ENCODE results near the gene PAIP2. TPM values are rescaled to one million over a fixed set of nuclear protein-coding genes. Genes with fewer than 3 reads are reported as not detected.

PAIP2 gene
- polyA plus RNA-seq, 1 of the 3 experiments (the other 2 are of a cell fraction) = 73.2 TPM

GRCh38 chr5:139294374-139295165 lies 47.1 kb upstream of the PAIP2 start:
- H3K9me3 ChIP-seq = no peaks in the 10 kb centered on the region
- no peak overlapping the region for H2AFZ ChIP-seq (ENCODE audit: low read depth)
- peak overlapping the region; percentile 73 for H3K4me2 ChIP-seq
- DNase-seq = peak; percentile 73
- no peaks in the 10 kb centered on the region for H3K9me2 ChIP-seq
- peaks cover 51% of the 10 kb centered on the region for H4K20me1 ChIP-seq (ENCODE audit: insufficient read depth)
- peaks cover 19% of the 10 kb centered on the region for H3F3A ChIP-seq (replicated peaks; ENCODE audit: insufficient read depth)
- H3K27me3 ChIP-seq (ENCODE audit: insufficient read depth) = no peaks in the 10 kb centered on the region
- peaks cover 60% of the 10 kb centered on the region for H3K79me2 ChIP-seq (ENCODE audit: insufficient read depth)
- H3K9ac ChIP-seq = peak overlapping the region; percentile 100
- H3K4me1 ChIP-seq (ENCODE audit: control insufficient read depth in 1 of 2, insufficient read depth in 2 of 2, low read depth in 1 of 2, low read length in 1 of 2) = peaks cover 10 to 20% of the 10 kb centered on the region in 2 experiments; a peak in 3 of 4 replicates
- ChIA-PET CTCF (interaction anchor here (0.8 to 2.9 kb wide), 8 partner anchors 10 to 715 kb away, joined by 3 to 13 read pairs (median 4); partner anchors contain the start of gene PAIP2), POLR2A (interaction anchor here (0.6 to 2.2 kb wide), 11 partner anchors 9 to 752 kb away, joined by 3 to 34 read pairs (median 5); partner anchors contain the start of genes ETF1, HSPA9 and PAIP2)
- peak overlapping the region; percentile 97 to 99 for H3K27ac ChIP-seq (ENCODE audit: low read depth in 2 of 2, low read length in 1 of 2)
- no peaks in the 10 kb centered on the region for H3K36me3 ChIP-seq (replicated peaks in 1 of 2; ENCODE audit: control insufficient read depth in 1 of 2, insufficient read depth in 2 of 2, low read length in 1 of 2)
- peak overlapping the region; percentile 73 to 85 for H3K4me3 ChIP-seq (ENCODE audit: low read depth in 2 of 2, low read length in 1 of 2)
- WGBS (ENCODE audit: low lambda C conversion rate) = 1% methylated on average over 47 of the region's 48 CpGs
- peak; percentile 88; the same call in 1 of the 2 replicates for TF ChIP-seq SIN3A (IDR thresholded peaks at IDR 0.05; ENCODE audit: borderline replicate concordance, low read depth, low read length)
- TF ChIP-seq FOSL2 (IDR thresholded peaks at IDR 0.05; ENCODE audit: borderline replicate concordance, low read depth) = no peak
- TF ChIP-seq FOXM1 (IDR thresholded peaks at IDR 0.05; ENCODE audit: low read depth) = no peak
- no peak for TF ChIP-seq MEF2A (IDR thresholded peaks at IDR 0.05; ENCODE audit: borderline replicate concordance, low read depth)
- TF ChIP-seq MAX (IDR thresholded peaks at IDR 0.05; ENCODE audit: low read depth) = 0 out of 2 replicates have a peak, but pooled peaks have one; percentile 48
- TF ChIP-seq RXRA (IDR thresholded peaks at IDR 0.05; ENCODE audit: borderline replicate concordance, low read depth) = no peak
- TF ChIP-seq YY1 (IDR thresholded peaks at IDR 0.05; ENCODE audit: low read depth) = peak; percentile 80
- no peak for TF ChIP-seq REST (IDR thresholded peaks at IDR 0.05; ENCODE audit: low read depth, low read length)
- TF ChIP-seq USF2 (IDR thresholded peaks at IDR 0.05; ENCODE audit: borderline replicate concordance, low read depth, low read length) = no peak
- TF ChIP-seq EZH2phosphoT487 (IDR thresholded peaks at IDR 0.05; ENCODE audit: borderline replicate concordance, low read depth) = no peak
- peak; percentile 29; the same call in 1 of the 2 replicates for TF ChIP-seq TCF12 (IDR thresholded peaks at IDR 0.05)
- TF ChIP-seq NRF1 (IDR thresholded peaks at IDR 0.05; ENCODE audit: low read depth, low read length) = peak; percentile 64
- no peak for TF ChIP-seq NFIC (IDR thresholded peaks at IDR 0.05; ENCODE audit: borderline replicate concordance)
- TF ChIP-seq RAD21 (IDR thresholded peaks at IDR 0.05; ENCODE audit: low read length) = peak; percentile 7; the same call in 1 of the 2 replicates
- no peak for TF ChIP-seq TEAD4 (IDR thresholded peaks at IDR 0.05; ENCODE audit: borderline replicate concordance, insufficient read depth)
- no peak for TF ChIP-seq POLR2AphosphoS5 (IDR thresholded peaks at IDR 0.05; ENCODE audit: low read depth, low read length)
- TF ChIP-seq ZBTB33 (IDR thresholded peaks at IDR 0.05; ENCODE audit: borderline replicate concordance, low read depth) = peak; percentile 28; the same call in 1 of the 2 replicates
- no peak for TF ChIP-seq PBX3 (IDR thresholded peaks at IDR 0.05)
- TF ChIP-seq CHD2 (IDR thresholded peaks at IDR 0.05; ENCODE audit: low read length, partially characterized antibody) = peak; percentile 82
- no peak for TF ChIP-seq SMC3 (IDR thresholded peaks at IDR 0.05; ENCODE audit: low read depth, low read length)
- no peak for TF ChIP-seq RFX5 (IDR thresholded peaks at IDR 0.05; ENCODE audit: low read length)
- no peak for TF ChIP-seq JUND (IDR thresholded peaks at IDR 0.05)
- TF ChIP-seq MXI1 (IDR thresholded peaks at IDR 0.05; ENCODE audit: low read depth, low read length) = peak; percentile 89; the same call in 1 of the 2 replicates
- TF ChIP-seq RCOR1 (IDR thresholded peaks at IDR 0.05; ENCODE audit: low read length) = no peak

Measured in SK-N-SH (cell line).